CD4-positive, alpha-beta T cell treated with Interleukin-4 for 4 hours (primary cell): ENCODE results near the gene RALGPS1.

Experiments used
- DNase-seq: peaks from one replicate; pipeline ENCODE4 v3.0.0-alpha.2; 2020

The RALGPS1 gene

DNA sequence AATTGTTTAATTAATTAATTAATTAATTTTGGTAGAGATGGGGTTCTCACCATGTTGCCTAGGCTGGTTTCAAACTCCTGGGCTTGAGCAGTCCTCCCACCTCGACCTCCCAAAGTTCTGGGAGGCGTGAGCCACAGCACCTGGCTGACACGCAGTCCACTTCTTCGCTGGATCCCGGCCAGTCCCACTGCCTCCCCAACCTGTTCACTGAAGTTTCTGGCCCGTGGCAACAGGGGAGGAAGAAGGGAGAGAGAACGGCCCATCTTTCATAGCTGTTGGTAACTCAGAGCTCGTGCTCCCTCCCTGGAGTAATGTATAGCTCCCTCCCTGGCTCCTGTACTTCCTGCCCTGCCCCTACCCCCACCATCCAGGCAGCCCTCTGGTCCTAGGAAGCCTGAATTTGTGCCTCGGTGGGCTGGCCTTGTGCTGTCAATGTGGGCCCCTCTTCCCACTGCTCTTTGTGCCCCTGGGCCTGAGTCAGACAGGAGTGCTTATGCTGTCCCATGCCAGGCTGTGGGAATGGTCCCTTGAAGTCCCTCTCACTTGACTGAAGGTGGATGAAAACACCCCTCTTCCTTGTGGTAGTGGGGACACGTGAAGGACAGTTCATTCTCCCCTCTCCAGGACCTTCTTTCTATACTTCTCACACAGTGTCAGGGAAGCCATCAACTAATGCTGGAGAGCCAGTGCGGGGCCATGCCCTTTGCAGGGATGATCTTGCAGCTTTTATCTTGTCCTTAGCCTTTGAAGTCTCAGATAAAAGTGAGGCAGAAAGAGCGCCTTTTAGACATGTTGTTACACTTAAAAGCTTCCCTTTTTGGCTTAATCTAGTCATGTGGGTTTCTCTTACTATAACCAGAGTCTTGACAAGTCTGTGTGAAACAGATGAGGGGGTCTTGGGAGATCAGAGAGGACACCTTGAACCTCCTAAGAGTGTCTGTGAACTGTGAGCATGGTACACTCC lies 169.8 kb downstream of the RALGPS1 start:
- DNase-seq, result no peak

DNA sequence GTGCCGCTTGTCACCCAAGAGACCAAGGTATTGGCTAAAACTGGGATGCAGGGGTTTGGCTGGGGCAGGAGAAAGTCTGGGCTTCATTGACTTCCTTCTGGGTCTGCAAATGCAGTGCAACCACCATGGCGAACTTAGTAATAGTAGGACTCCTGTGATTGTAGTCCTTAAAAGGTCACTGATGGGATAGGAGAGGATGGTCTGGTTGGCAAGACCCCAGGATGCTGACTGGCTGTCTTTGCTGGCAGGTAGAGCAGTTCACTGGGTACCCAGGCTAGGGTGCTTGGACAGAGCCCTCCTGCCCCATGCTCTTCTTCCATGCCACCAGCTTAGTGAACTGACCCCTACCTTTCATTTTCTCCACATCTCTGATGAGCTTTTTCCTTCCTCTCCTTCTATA lies 170.6 kb downstream of the RALGPS1 start:
- DNase-seq, result no peak

DNA sequence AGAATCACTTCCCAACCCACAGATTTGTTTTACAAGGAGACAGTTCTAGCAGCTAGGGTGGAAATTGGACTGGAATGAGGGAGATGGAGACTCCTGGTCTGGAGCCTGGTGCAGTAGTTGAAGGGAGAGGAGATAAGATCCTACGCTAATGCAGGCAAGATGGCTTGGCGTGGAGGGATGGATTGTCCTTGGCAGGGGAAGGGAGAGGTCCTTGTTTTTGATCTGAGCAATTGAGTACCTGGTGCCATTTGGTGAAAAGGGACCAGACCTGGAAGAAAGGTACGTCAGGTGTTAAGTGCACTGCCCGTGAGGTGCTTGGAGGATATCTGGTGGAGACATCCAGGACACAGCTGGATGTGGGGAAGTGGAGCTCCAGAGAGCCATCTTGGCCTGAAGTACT lies 172.2 kb downstream of the RALGPS1 start:
- DNase-seq, result no peak

DNA sequence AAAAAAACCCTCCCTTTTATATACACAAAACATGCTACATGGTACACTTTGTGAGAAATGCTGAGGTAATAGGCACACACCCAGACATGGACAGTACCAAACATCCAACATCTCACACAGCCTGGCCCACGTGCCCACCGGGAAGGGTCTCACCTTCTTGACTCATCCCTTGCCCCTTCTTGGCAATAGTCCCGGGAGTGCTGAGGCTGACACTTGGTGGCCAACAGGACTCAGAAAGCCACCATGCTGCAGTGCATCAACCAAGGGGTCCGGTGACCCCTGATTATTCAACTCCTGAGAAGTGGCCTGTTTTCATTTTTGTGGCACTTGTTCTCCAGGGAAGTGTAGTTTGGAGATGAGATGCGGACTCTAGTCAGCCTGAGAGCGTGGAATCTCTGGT lies 172.8 kb downstream of the RALGPS1 start:
- DNase-seq, result no peak

DNA sequence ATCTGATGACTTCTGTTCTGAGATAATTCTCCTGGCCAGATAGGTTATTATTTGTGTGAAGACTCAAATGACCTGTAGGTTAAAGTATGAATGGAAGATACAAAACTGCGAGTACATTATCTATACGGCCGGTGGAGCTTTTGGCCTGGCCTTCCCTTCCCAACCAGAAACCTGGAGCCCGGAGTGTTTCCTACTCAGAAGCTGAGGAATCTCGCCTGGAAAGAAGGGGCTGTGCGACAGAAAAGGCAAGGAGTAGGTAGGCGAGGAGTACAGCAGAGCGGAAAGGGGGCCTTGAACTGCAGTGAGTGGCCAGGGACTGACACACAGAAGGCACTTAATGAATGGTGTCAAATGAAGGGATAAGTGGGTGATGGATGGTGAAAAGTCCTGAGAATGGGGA lies 173.3 kb downstream of the RALGPS1 start:
- no peak for DNase-seq

DNA sequence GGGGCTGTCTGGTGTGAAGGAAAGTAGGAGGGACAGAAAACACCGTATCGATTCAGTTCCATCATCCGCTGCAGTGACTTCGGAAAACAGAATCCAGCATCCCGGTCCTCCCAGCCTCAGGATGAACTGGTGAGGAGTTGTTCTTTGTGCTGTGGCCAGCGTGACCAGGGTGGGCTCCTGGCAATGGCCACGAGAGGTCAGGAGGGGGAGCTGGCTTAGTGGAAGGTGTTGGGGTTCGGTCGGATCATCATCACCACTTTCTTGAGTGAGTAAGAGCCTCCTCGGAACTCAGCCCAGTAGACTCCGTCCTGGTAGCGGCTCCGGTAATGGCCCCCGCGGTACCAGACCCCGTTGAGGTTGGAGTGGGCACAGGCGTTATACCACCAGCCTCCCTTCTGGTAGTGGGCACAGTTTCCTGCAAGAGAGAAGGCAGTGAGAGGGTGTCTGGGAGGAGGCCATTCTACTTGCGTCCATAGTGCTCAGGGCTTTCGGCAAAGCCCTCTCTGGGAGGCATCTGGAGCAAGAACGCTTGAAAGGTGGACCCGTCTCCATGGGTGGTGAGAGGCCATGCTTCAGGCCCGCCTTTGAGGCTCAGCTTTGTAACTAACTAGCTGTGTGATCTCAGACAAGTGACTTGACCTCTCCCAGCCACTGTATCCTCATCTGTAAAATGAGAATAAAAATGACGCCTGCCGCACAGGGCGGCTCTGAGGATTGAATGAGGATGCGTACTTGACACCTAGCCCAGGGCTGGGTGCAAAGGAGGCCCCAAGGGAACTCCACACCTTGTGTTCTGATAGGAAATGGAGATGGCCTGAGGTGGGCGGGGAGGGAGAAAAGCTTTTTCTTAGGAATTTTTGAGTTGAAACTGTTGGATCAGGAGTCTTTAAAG lies 174.4 kb downstream of the RALGPS1 start:
- no peak for DNase-seq

DNA sequence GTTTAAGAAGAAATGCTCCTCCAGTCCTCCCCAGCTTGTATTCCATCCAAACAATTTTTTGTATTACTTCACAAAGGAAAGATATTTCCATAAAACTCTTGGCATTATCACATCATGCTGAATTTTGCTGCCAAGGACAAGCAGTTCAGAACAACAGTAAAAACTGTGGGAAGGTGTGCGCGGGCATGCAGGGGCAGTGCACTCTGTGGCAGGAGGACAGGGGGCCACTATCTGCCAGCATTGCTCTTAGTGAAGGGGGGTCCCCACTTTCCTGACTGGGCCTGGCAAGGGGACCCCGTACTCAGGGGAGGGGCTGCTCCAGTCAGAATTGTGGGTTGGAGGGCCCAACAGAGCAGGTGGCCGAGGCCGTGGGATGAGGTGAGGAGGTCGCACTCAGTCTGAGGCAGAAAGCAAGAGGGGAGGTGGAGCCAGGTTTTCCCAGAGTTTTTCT lies 175.1 kb downstream of the RALGPS1 start:
- DNase-seq, result no peak

DNA sequence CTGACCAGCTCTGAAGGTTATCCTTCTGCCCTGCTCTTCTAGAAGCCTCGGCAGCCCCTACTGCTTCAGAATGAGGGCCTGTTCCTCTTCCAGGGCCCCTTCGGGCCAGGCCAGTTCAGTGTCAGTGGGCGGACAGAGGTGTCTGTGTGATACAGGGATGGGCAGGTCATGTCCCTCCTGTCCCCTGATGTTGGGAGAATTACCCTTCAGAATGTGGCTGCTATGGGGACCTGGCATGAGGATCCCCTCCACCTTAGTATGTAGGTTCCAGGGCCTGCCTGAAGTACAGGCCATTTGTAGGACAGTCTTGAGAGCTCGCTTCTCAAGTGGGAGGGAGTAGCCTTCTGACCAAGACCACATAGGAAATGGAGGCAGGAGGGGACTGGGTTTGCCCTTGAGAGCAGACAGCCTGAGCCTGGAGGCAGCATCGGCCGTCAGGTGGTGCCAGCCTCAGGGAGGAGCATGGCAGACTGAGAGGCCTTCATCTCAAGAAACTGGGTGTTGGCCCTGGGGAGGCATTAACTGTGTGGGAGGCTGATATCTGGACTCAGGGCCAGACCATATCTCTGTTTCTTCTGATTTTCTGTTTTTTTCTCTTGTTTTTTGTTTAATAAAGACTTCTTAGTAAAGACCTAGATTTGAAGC lies 175.9 kb downstream of the RALGPS1 start:
- no peak for DNase-seq

DNA sequence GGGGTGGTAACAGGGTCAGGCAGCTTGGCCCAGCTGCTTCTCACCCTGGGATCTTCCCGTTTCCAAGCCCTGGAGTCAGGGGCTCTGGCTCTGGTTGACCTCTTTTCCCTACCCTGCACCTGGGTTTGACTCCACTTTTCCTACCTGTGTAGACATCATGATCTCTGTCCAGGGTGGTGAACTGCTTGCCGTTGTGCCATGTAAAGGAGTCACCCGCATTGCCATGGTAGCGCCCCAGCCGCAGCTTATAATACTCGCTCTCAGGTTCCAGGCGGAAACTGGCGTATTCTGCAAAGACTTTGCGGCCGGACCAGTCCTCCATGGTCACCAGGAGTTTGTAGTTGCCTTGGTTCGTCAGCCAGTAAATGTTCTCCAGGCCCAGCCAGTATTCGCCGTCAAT lies 176.9 kb downstream of the RALGPS1 start:
- no peak for DNase-seq

DNA sequence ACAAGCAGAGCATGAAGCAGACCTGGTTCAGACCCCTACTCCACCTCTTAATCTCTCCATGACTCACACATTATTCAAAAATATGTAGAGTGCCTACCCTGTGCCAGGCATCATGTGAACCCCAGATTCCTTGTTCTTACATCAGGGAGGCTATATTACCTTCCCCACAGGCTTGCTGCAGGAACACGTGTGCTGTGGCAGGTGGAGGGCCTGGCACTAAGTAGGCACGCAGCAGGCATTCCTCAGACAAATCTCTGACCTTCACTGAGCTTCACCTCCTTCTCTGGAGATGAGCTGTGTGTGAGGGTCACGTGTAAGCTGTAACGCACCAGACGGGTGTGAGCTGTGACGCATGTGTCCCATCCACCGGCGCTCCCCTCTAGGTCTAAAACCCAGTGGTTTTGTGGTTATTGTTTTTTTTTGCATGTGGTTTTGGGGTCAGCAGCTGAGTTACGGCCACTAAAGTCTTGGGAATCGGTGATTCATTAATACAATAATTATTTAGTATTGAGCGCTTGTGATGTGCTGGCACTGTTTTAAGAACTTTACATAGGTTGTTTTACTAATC lies 177.5 kb downstream of the RALGPS1 start:
- no peak for DNase-seq

DNA sequence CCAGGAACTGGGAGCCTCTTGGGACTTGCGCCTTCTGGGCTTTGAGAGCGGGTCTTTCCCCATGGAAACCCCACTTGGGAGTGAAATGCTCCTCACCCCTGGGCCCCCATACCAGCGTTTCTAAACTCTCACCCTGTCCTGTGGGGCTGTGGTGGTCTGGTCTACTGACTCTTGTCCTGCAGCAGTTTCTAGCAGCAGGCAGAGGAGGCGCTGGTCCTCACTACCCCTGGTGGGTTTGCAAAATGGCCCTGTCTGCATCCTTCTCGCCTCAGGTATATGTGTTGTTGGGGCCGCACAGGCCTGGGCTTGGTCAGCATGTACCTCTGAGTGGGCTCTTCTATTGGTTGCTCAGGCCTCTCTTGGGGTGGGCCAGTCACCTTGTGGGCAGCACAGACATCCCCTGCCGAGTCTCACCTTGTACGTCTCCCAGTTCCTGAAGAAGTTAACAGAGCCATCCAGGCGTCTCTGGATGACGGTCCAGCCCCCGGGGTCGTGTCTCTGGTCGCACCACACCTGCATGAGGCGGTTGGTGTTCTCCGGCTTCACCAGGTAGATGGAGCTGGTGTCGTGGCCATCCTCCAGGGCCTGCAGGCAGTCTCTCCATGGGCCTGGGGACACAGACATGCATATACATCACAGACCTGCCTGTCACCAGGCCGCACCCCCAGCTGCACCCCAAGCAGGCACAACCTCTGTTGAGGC lies 178.9 kb downstream of the RALGPS1 start:
- DNase-seq, result no peak

DNA sequence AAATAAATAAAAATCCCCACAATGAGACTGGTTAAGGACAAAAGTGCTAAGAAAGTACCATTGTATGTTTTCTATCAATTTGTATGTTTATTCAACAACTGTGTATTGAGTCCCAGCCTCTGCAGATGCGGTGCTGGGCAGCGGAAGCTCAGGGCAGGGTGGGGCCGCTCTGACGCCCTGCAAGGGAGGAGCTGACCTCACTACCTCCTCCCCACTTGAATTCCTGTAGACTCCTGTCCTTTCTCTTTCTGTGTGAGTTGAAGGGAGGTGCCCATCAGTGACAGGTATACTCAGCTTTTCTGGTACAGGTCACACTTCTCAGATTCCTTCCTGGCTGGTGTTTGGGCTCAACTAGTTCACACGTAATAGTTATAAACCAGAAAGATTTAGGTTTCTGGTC lies 180.8 kb downstream of the RALGPS1 start:
- DNase-seq, result no peak

DNA sequence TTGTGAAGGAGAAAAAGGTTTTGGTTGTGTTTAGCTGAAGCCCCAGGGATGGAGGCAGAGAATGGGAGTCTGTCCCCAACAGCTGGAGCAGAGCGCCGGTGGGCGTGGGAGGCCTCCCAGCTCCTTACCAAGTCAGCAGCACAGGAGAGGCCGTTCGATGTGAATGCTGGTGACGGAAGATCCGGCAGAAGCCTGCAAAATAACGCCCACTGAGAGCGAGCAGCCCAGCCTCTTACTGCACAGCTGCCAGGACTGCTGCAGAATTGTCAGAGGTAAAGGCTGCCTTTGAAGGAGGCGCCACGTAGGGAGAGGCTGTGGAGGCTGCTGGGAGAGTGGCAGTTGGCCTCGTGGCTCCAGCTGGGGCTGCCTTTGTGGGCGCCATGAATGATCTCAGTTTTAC lies 181.6 kb downstream of the RALGPS1 start:
- DNase-seq, result no peak

DNA sequence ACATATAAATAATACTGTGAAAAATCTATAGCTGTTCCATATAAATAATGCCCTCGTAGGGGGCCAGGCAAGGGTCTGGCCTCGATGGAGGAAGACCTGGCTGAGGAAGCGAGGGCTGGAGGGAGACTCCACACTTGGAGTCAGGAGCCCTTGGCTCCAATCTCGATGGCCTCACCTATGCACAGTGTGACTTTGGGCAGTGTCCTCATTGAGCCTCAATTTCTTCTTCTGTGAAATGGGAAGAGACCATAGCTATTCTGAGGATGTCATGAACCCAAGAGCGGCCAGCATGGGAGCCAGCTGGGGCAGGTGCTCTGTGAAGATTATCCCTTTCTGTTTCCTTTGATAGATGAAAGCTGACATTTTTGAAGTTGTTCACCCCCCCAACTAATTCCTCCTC lies 183.1 kb downstream of the RALGPS1 start:
- DNase-seq, result no peak

DNA sequence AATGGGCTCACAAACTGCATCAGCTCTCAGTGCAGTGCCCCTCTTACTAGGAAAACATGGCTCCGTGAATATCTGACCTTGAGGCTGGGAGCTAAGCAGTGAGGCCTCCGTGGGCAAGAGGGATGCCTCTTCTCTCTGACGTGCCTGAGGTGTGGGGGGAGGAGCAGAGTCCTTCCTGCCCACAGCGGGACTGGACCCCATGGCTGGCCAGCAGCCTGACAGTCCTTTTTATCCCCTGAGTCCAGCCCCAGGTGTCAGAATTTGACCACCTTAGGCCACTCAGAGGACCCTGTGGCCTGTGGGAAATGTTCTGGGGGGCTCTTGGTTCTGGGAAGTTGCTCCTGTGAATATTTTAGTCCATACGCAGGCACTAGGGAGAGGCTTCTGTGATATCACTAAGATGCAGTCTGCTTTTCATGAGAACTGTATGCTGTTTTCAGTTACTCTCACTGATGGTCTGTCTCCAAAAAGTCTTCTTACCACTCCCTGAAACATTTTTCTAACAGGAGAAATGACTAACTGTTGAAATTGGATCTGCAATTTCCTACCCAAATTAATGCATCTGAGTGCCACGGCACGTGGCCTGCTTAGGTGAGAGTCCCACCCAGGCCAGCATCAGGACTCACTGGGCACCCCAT lies 184.5 kb downstream of the RALGPS1 start:
- DNase-seq, result no peak

DNA sequence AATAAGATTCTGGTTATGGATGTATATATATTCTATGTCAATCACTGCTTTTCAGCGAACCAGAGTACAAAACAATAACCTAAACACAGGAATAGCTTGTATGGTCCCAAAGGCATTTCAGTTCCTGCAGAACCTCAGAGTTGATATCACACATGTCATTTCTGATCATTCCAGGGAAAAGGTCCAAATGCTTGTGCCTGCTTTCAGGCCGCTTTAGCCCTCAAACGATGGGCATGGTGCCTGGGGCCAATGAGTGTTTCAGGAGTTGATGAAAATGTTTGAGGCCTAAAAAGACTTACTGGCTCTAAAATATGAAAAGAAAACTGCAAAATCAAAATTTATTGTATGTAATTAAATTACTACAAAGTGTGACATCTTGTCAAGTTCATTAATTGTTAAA lies 185.1 kb downstream of the RALGPS1 start:
- DNase-seq, result no peak

DNA sequence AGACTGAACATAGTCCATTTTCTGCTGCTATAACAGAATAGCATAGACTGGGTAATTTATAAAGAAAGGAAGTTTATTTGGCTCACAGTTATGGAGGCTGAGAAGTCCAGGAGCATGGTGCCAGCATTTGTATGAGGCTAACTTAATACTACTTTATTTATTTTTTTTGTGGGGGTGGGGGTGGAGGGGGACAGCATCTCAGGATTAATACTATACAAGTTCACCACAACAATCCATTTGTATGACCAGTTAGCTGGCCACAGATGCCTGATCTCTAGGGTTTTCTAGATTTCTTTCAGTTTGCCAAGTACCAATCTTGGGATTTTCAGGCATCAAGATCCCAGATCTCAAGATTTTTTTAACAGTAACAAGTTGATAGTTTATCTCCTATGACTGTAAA lies 187.6 kb downstream of the RALGPS1 start:
- DNase-seq, result no peak

DNA sequence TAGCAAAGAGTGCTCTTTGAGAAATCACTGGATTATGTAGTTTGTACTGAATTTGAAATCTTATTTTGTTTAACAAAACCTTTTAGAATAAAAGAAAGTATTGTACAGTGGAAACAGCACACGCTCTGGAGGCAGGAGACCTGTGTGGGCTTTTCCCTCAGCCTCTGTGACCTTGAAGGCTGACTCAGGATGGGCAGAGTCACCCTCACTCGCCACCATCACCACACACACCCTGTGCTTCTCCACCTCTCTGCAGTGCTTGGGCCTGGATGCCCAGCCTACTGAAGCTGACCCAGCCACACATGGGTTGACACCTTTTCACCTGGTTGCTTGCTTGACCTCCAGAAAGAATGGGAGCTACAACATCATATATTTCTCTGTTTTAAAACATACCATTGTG lies 188.2 kb downstream of the RALGPS1 start:
- no peak for DNase-seq

DNA sequence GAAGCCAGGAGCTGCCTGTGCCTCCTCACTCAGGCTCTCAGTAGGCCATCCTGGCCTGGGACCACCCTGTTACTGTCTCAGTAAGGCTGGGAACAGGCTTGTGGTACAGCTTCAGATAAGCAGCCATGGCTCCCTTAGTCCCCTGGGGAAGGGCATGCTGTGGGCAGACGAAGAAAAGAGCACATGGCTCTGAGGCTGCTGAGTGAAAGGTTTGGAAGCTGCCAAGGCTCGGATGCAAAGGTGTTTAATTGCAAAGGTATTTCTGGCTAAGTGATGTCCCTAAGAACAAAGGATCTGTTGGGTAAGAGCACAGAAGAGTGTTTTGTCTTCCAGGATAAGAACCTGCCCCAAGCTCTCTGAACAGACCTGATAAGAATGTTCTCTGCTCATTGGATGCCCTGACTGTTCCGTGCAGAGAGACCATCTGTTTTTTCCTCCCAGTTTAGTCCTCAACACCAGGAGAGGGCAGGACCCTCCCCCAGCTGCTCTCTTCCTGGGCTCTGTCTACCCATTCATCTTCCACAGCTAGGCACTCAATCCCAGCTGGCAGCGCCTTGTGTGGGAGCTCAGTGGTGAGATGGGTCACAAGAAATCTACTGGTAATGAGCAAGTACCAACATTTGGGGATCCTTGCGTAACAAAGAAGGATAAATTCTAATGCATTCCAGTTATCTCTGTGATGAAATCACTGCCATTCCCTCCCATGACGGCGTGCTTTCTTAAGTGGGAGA lies 190.2 kb downstream of the RALGPS1 start:
- DNase-seq, result no peak

DNA sequence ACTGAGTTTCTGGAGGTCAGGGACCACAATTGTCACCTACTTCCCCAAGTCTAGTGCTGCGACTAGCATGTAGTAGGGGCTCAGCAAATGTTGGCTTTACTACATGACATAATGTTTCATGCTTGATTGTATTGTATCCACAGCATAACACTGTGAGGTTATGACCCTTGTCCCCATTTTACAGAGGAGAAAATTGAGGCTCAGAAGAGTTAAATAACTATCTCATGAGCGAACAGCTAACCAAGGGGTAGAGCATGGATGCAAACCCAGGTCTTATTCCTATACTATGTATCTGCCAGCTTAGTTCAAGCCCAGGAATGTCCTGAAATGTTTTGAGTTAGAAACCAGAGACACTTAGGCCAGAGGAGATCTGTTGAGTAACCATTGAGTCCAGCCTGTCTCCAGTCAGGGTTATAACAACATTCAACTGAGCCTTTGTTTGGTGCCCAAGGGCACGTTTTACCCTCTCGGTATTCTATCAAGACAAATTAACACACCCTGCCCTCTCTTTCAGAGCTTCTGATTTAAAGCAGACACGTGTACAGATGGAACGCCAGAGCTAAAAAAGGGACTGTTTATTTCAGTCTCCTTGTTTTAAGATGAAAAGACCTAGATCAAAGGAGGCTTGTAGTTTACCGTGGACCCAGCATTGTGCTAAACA lies 191.4 kb downstream of the RALGPS1 start:
- no peak for DNase-seq

DNA sequence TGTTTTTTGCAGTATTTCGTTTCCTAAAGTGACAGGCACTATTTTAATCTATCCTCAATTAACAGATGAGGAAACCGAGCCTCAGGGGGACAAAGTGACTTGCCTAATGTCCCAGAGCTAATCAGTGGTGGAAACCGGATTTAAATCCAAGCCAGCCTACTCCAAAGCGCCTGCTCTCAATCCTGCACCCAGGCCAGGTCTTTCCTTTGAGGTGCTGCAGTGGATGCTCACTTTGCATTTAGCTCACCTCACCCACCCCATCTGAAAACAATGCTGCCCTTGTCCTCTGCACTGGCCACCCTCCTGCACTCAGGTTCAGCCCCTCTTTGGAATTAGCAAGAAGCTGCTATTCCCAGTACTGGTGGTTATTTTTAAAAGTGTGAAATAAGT lies 191.9 kb downstream of the RALGPS1 start:
- DNase-seq, result no peak
